Astrocyte (in vitro differentiated cells and primary cell): Measurements from ENCODE around the gene TBX21.

Experiments
- EZH2 ChIP-seq: IDR thresholded peaks from 2 replicates; pipeline ENCODE4 v1.6.1; 2012; ENCODE audit warnings: mild to moderate bottlenecking, low read length, inconsistent platforms; ENCODE audit not compliant: insufficient read depth
- TF ChIP-seq, protein P1 (sequence below): IDR thresholded peaks from 2 replicates; pipeline ENCODE4 v1.5.1; 2011; ENCODE audit warnings: low read depth, mild to moderate bottlenecking, inconsistent platforms, low read length, moderate library complexity; ENCODE audit not compliant: insufficient read depth

DNA sequence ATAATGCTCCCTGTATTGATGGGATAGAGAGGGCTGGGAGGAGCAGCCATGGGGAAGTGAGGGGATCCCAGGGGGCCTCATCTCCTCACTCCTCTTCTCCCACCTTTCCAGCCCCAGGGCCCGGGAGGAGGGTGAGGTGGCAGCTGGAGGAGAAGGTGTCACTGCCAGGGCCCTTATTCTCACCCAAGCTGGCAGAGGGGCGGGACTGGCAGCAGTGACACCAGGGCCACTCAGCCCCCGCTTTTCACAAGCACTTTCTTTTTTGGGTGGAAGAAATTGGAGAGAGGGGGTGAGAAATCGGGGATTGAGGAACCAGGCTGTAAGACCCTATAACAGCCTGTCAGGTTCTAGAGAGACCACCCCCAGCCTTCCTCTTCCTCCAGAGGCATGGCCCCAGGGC lies 2.4 kb upstream of the TBX21 start:
- TF ChIP-seq, protein P1, sequence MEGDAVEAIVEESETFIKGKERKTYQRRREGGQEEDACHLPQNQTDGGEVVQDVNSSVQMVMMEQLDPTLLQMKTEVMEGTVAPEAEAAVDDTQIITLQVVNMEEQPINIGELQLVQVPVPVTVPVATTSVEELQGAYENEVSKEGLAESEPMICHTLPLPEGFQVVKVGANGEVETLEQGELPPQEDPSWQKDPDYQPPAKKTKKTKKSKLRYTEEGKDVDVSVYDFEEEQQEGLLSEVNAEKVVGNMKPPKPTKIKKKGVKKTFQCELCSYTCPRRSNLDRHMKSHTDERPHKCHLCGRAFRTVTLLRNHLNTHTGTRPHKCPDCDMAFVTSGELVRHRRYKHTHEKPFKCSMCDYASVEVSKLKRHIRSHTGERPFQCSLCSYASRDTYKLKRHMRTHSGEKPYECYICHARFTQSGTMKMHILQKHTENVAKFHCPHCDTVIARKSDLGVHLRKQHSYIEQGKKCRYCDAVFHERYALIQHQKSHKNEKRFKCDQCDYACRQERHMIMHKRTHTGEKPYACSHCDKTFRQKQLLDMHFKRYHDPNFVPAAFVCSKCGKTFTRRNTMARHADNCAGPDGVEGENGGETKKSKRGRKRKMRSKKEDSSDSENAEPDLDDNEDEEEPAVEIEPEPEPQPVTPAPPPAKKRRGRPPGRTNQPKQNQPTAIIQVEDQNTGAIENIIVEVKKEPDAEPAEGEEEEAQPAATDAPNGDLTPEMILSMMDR, result no peak
- TF ChIP-seq EZH2, result no peak
